Keratinocyte (primary cell): ENCODE data around the gene STK33. TPM values are rescaled to one million over a fixed set of nuclear protein-coding genes. Genes with fewer than 3 reads are reported as not detected.

Experiments
- DNase-seq: peaks from one replicate; pipeline ENCODE4 v3.0.0-alpha.2; 2011; ENCODE audit warnings: low read depth, missing footprints, low spot score
- FAIRE-seq: peaks from 2 replicates; lab custom pipeline; 2011; peaks lifted over from hg19 to GRCh38; lab: Jason Lieb, UNC
- H2AFZ ChIP-seq: 2 replicates; pipeline ENCODE4 v1.6.0; 2012; ENCODE audit warnings: low read length, control low read depth, inconsistent platforms; ENCODE audit not compliant: control insufficient read depth
- H3K27ac ChIP-seq: 2 replicates; pipeline ENCODE4 v1.5.1; 2011; ENCODE audit warnings: low read length; ENCODE audit not compliant: control insufficient read depth, insufficient read depth
- H3K27me3 ChIP-seq: 3 replicates; pipeline ENCODE4 v1.6.0; 2011; ENCODE audit warnings: low read length; ENCODE audit not compliant: control insufficient read depth, insufficient read depth; ENCODE audit errors: extremely low read depth
- H3K36me3 ChIP-seq, 2 experiments: 2 replicates in 1 of 2; 3 replicates in 1 of 2; pipeline ENCODE4 v1.5.1; 2011; ENCODE audit warnings: low read length in 2 of 2, mild to moderate bottlenecking in 1 of 2; ENCODE audit not compliant: control insufficient read depth in 2 of 2, insufficient read depth in 2 of 2; ENCODE audit errors: extremely low read depth in 1 of 2
- H3K4me1 ChIP-seq: 3 replicates; pipeline ENCODE4 v1.5.1; 2011; ENCODE audit warnings: low read length; ENCODE audit not compliant: control insufficient read depth, insufficient read depth; ENCODE audit errors: extremely low read depth
- H3K4me2 ChIP-seq: 3 replicates; pipeline ENCODE4 v1.6.0; 2011; ENCODE audit warnings: low read depth, low read length; ENCODE audit not compliant: control insufficient read depth, insufficient read depth; ENCODE audit errors: extremely low read depth
- H3K4me3 ChIP-seq, 3 experiments: fragments of 200-600 bp in 1 of 3; sonication (generic) in 1 of 3; 2 replicates in 2 of 3; 3 replicates in 1 of 3; pipeline ENCODE4 v1.5.1; 2011 to 2016; ENCODE audit warnings: low read length in 3 of 3, mild to moderate bottlenecking in 3 of 3, control low read depth in 2 of 3, inconsistent platforms in 1 of 3, low read depth in 1 of 3, mixed read lengths in 1 of 3, mixed run types in 1 of 3, moderate library complexity in 1 of 3; ENCODE audit not compliant: control insufficient read depth in 2 of 3, insufficient read depth in 2 of 3; ENCODE audit errors: extremely low read depth in 1 of 3
- H3K79me2 ChIP-seq: 2 replicates; pipeline ENCODE4 v1.6.0; 2012; ENCODE audit warnings: low read length; ENCODE audit not compliant: control insufficient read depth, insufficient read depth
- H3K9ac ChIP-seq: 3 replicates; pipeline ENCODE4 v1.6.0; 2011; ENCODE audit warnings: low read length; ENCODE audit not compliant: control insufficient read depth, insufficient read depth; ENCODE audit errors: extremely low read depth
- H3K9me1 ChIP-seq: 3 replicates; pipeline ENCODE4 v1.6.0; 2011; ENCODE audit warnings: low read length; ENCODE audit not compliant: control insufficient read depth, insufficient read depth; ENCODE audit errors: extremely low read depth
- H3K9me3 ChIP-seq: 2 replicates; pipeline ENCODE4 v1.5.1; 2012; ENCODE audit warnings: low read depth, low read length; ENCODE audit not compliant: control insufficient read depth
- H4K20me1 ChIP-seq: 3 replicates; pipeline ENCODE4 v1.6.0; 2011; ENCODE audit warnings: low read length; ENCODE audit not compliant: control insufficient read depth, insufficient read depth; ENCODE audit errors: extremely low read depth
- EZH2 ChIP-seq: IDR thresholded peaks from one replicate; pipeline ENCODE4 v1.6.1; 2012; ENCODE audit warnings: inconsistent platforms, mild to moderate bottlenecking, low read length, moderate library complexity
- dilution Hi-C: fragments of 300-500 bp; cut with MboI; formaldehyde crosslinking; loops from one replicate; pipeline ENCODE4 v1.7.0; 2020; ENCODE audit warnings: low sequenced_read_pairs; ENCODE audit not compliant: extremely low pct_ligation_motif_present
- polyA plus RNA-seq, 5 experiments: library from polyadenylated mRNA; depleted of rRNA in 3 of 5; stranded (reverse) in 3 of 5; stranded (forward) in 1 of 5; unstranded in 1 of 5; fragments of >200 nt; gene quantifications; 1 replicate in 1 of 5; 2 replicates in 3 of 5; 3 replicates in 1 of 5; pipeline versions ENCODE4 v1.2.1 to v1.2.3, GENCODE V29; 2011 to 2012; ENCODE audit warnings: missing spikeins in 2 of 5, low read depth in 1 of 5, low replicate concordance in 1 of 5
- TF ChIP-seq, protein P1 (sequence below), 3 experiments: IDR thresholded peaks in 1 of 3; conservative IDR thresholded peaks in 1 of 3; optimal IDR thresholded peaks in 1 of 3; 2 replicates in 2 of 3; 3 replicates in 1 of 3; pipeline versions ENCODE3 to v1.5.1; 2011; ENCODE audit warnings: low read length in 3 of 3, mild to moderate bottlenecking in 3 of 3, moderate library complexity in 2 of 3, control low read depth in 1 of 3, inconsistent platforms in 1 of 3; ENCODE audit not compliant: insufficient read depth in 2 of 3; ENCODE audit errors: extremely low read depth in 1 of 3

STK33 gene
- polyA plus RNA-seq, 1 donor (not counting 4 experiments of a cell fraction or from before 2014, with no cell fraction given) = 0.05 TPM

DNA sequence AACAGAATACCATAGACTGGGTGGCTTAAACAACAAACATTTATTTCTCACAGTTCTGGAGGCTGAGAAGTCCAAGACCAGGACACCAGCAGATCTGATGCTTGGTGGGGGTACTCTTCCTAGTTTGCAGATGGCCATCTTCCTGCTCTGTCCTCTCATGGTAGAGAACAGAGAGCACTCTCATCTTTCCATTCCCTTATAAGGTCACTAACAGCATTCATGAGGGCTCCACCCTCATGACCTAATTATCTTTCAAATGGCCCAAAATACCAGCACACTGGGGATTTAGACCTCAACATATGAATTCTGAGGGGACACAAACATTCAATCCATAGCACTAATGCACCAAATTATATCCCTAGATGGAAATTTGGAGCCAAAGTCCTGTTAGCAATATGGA is 6.1 kb downstream of the STK33 start:
- Histone ChIP-seq H3K79me2 (no peaks in the 10 kb centered on the region), H3K4me3 (no peak overlapping the region), H3K9ac (no peak overlapping the region), H3K36me3 (no peaks in the 10 kb centered on the region), H3K9me3 (no peaks in the 10 kb centered on the region), H4K20me1 (no peaks in the 10 kb centered on the region), H3K27ac (no peak overlapping the region), H3K4me2 (no peak overlapping the region), H3K9me1 (no peaks in the 10 kb centered on the region), H3K27me3 (peaks cover under 1% of the 10 kb centered on the region), H3K4me1 (no peaks in the 10 kb centered on the region), H2AFZ (no peak overlapping the region)
- no peak for TF ChIP-seq EZH2
- TF ChIP-seq, protein P1, sequence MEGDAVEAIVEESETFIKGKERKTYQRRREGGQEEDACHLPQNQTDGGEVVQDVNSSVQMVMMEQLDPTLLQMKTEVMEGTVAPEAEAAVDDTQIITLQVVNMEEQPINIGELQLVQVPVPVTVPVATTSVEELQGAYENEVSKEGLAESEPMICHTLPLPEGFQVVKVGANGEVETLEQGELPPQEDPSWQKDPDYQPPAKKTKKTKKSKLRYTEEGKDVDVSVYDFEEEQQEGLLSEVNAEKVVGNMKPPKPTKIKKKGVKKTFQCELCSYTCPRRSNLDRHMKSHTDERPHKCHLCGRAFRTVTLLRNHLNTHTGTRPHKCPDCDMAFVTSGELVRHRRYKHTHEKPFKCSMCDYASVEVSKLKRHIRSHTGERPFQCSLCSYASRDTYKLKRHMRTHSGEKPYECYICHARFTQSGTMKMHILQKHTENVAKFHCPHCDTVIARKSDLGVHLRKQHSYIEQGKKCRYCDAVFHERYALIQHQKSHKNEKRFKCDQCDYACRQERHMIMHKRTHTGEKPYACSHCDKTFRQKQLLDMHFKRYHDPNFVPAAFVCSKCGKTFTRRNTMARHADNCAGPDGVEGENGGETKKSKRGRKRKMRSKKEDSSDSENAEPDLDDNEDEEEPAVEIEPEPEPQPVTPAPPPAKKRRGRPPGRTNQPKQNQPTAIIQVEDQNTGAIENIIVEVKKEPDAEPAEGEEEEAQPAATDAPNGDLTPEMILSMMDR (optimal IDR thresholded peaks at IDR 0.05 in 1 of 3, IDR thresholded peaks at IDR 0.05 in 1 of 3, conservative IDR thresholded peaks at IDR 0.05 in 1 of 3; ENCODE audit: extremely low read depth in 1 of 3, insufficient read depth in 2 of 3, low read length in 3 of 3) = no peak
- no peak for FAIRE-seq
- dilution Hi-C loops = no loop called here
- DNase-seq = no peak

DNA sequence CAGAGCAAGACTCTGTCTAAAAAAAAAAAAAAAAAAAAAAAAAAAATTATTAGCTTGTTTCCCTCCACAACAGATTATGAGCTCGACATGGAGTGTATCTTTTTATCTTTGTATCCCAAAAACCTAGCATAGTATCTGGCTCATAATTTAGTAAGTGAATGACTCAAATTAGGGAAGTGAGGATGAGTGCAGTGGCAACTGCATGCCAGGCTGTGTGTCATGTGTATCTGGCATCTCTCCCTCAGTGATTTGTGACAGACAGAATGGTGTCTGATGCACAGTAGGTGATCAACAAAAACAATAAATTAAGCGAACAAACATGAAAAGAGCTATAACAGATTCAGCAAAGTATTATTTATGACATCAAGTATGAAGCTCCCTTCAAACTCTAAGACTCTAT is 7.2 kb downstream of the STK33 start:
- DNase-seq (no peak), FAIRE-seq (no peak)
- H3K36me3 ChIP-seq = no peaks in the 10 kb centered on the region
- no peak overlapping the region for H3K9ac ChIP-seq
- H3K79me2 ChIP-seq = no peaks in the 10 kb centered on the region
- no peaks in the 10 kb centered on the region for H3K27me3 ChIP-seq
- no peaks in the 10 kb centered on the region for H3K9me3 ChIP-seq
- H3K4me2 ChIP-seq = no peak overlapping the region
- H3K4me3 ChIP-seq = no peak overlapping the region
- dilution Hi-C loops = no loop called here
- H3K4me1 ChIP-seq = no peaks in the 10 kb centered on the region
- no peaks in the 10 kb centered on the region for H4K20me1 ChIP-seq
- no peaks in the 10 kb centered on the region for H3K9me1 ChIP-seq
- H3K27ac ChIP-seq = no peak overlapping the region
- H2AFZ ChIP-seq = no peak overlapping the region
- no peak for TF ChIP-seq EZH2
- TF ChIP-seq, protein P1 (optimal IDR thresholded peaks at IDR 0.05 in 1 of 3, IDR thresholded peaks at IDR 0.05 in 1 of 3, conservative IDR thresholded peaks at IDR 0.05 in 1 of 3; ENCODE audit: extremely low read depth in 1 of 3, insufficient read depth in 2 of 3, low read length in 3 of 3) = no peak
